PC-9 (cell line): Measurements from ENCODE around the gene PTS. TPM values are rescaled to one million over a fixed set of nuclear protein-coding genes. Genes with fewer than 3 reads are reported as not detected.

Source experiments
- BruUV-seq: library from RNA; stranded (reverse); fragments of 400-500 nt; replicated peaks from 2 replicates; lab custom pipeline; 2021; lab: Mats Ljungman, UMichigan
- CTCF ChIA-PET: fragments of 300-600 bp; sonication (Branson Sonifier 250); formaldehyde crosslinking; loops from one replicate; lab custom pipeline; 2022; ENCODE audit warnings: antibody characterized with exemption; lab: Charles Lee
- POLR2A ChIA-PET: fragments of 300-600 bp; sonication (Branson Sonifier 250); formaldehyde crosslinking; loops from one replicate; lab custom pipeline; 2022; ENCODE audit warnings: antibody characterized with exemption; ENCODE audit not compliant: unreplicated experiment; lab: Charles Lee
- DNase-seq, 2 experiments: peaks; one replicate each; pipeline versions ENCODE4 v3.0.0 to v3.0.0-alpha.2; 2015 to 2022; ENCODE audit warnings: mixed read lengths in 1 of 2
- H2AFZ ChIP-seq: fragments of 200-600 bp; sonication (generic); 2 replicates; pipeline ENCODE4 v1.8.1; 2017; ENCODE audit warnings: antibody characterized with exemption
- H3F3A ChIP-seq: fragments of 200-600 bp; sonication (generic); 2 replicates; pipeline ENCODE4 v1.8.1; 2017; ENCODE audit warnings: antibody characterized with exemption, mild to moderate bottlenecking, low read depth; ENCODE audit not compliant: insufficient read depth
- H3K27ac ChIP-seq: fragments of 200-600 bp; sonication (generic); 2 replicates; pipeline ENCODE4 v1.6.1; 2016; ENCODE audit warnings: mixed run types
- H3K27me3 ChIP-seq: fragments of 200-600 bp; sonication (generic); 2 replicates; pipeline ENCODE4 v1.6.1; 2016; ENCODE audit warnings: low read depth, mixed run types; ENCODE audit not compliant: insufficient read depth
- H3K36me3 ChIP-seq: fragments of 200-600 bp; sonication (generic); 2 replicates; pipeline ENCODE4 v1.6.1; 2016; ENCODE audit warnings: low read depth, mixed run types
- H3K4me1 ChIP-seq: fragments of 200-600 bp; sonication (generic); replicated peaks from 2 replicates; pipeline ENCODE4 v1.6.1; 2016; ENCODE audit warnings: mixed run types; ENCODE audit not compliant: insufficient read depth
- H3K4me2 ChIP-seq: fragments of 200-600 bp; sonication (generic); 2 replicates; pipeline ENCODE4 v1.6.1; 2017; ENCODE audit warnings: mixed run types
- H3K4me3 ChIP-seq: fragments of 200-600 bp; sonication (generic); 2 replicates; pipeline ENCODE4 v1.6.1; 2016; ENCODE audit warnings: mixed run types
- H3K79me2 ChIP-seq: fragments of 200-600 bp; sonication (generic); 2 replicates; pipeline ENCODE4 v1.6.1; 2017; ENCODE audit warnings: low read depth, mixed run types
- H3K9me2 ChIP-seq: fragments of 200-600 bp; sonication (generic); 2 replicates; pipeline ENCODE4 v1.8.1; 2017; ENCODE audit warnings: mild to moderate bottlenecking; ENCODE audit not compliant: insufficient read depth
- H3K9me3 ChIP-seq: fragments of 200-600 bp; sonication (generic); 2 replicates; pipeline ENCODE4 v1.8.1; 2016; ENCODE audit warnings: low read depth; ENCODE audit not compliant: insufficient read depth
- H4K20me1 ChIP-seq: fragments of 200-600 bp; sonication (generic); 2 replicates; pipeline ENCODE4 v1.8.1; 2017; ENCODE audit not compliant: insufficient read depth
- CTCF ChIP-seq: fragments of 200-600 bp; sonication (generic); conservative IDR thresholded peaks from 2 replicates; pipeline ENCODE4 v1.6.1; 2017; ENCODE audit warnings: mixed run types, antibody characterized with exemption, mild to moderate bottlenecking, moderate library complexity
- EZH2 ChIP-seq: fragments of 200-600 bp; sonication (generic); IDR thresholded peaks from 2 replicates; pipeline ENCODE4 v1.8.0; 2017; ENCODE audit warnings: antibody characterized with exemption, low read depth
- intact Hi-C: fragments of 100-400 bp; cut with micrococcal nuclease; formaldehyde crosslinking; loops from one replicate; pipeline ENCODE4 v1.10.0; 2022; ENCODE audit not compliant: unreplicated experiment
- total RNA-seq: library from RNA; stranded (reverse); gene quantifications from 2 replicates; pipeline ENCODE4 v1.2.3, GENCODE V29; 2021

PTS gene
- total RNA-seq, 1 experiment from 2014 or later = 43.0 TPM

DNA sequence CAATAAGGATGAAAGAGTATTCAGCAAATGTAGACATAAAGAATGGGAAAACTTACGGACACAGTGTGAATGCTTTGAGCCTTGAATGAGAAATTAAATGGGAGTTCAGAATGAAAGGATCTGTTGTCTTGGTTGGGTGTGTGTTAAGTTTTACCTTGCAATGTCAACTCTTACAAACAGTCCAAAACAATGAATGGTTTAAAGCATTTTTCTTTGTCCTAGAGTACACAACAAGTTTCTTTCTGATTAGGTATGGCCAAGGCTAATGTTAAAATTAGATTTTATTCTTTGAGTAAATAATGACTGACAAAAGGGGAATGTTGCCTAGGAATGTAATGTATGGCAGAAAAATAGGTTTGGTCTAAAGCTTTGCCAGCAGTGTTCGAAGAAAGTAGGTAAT is 2.5 kb downstream of the PTS start:
- CTCF ChIA-PET = interaction anchor here (0.5 kb wide), 1 partner anchor 39 kb away, joined by 4 read pairs; no protein-coding TSS in a partner anchor
- Histone ChIP-seq H3K9me3 (no peaks in the 10 kb centered on the region), H3K4me3 (no peak overlapping the region), H4K20me1 (no peaks in the 10 kb centered on the region), H3K27ac (no peak overlapping the region), H3K79me2 (peaks cover 32% of the 10 kb centered on the region), H3F3A (no peaks in the 10 kb centered on the region), H3K4me2 (no peak overlapping the region), H3K27me3 (no peaks in the 10 kb centered on the region), H3K9me2 (no peaks in the 10 kb centered on the region), H2AFZ (no peak overlapping the region), H3K36me3 (peaks cover 31% of the 10 kb centered on the region), H3K4me1 (peaks cover 10% of the 10 kb centered on the region)
- TF ChIP-seq EZH2 (no peak), CTCF (no peak)
- no TSS peak for BruUV-seq
- intact Hi-C loops = loop anchor here (10.0 kb wide), 1 partner anchor 356 kb away; no protein-coding TSS in a partner anchor
- no peak for DNase-seq
- POLR2A ChIA-PET = no interaction called here

GRCh38 chr11:112229159-112229558 is 2.9 kb downstream of the PTS start:
- no TSS peak for BruUV-seq
- Histone ChIP-seq H3K4me1 (peaks cover 10% of the 10 kb centered on the region), H3K9me2 (no peaks in the 10 kb centered on the region), H3K36me3 (peaks cover 34% of the 10 kb centered on the region), H4K20me1 (no peaks in the 10 kb centered on the region), H3K4me3 (no peak overlapping the region), H3K4me2 (no peak overlapping the region), H2AFZ (no peak overlapping the region), H3K27me3 (no peaks in the 10 kb centered on the region), H3K27ac (no peak overlapping the region), H3F3A (no peaks in the 10 kb centered on the region), H3K79me2 (peaks cover 32% of the 10 kb centered on the region), H3K9me3 (no peaks in the 10 kb centered on the region)
- ChIA-PET POLR2A (no interaction called here), CTCF (interaction anchor here (0.5 to 0.7 kb wide), 2 partner anchors 38 to 651 kb away, joined by 3 to 4 read pairs; no protein-coding TSS in a partner anchor)
- intact Hi-C loops = loop anchor here (10.0 kb wide), 1 partner anchor 356 kb away; no protein-coding TSS in a partner anchor
- no peak for DNase-seq
- no peak for TF ChIP-seq CTCF
- TF ChIP-seq EZH2 = no peak

GRCh38 chr11:112229746-112230433 is 3.7 kb downstream of the PTS start:
- Histone ChIP-seq H3K9me2 (no peaks in the 10 kb centered on the region), H3K27me3 (no peaks in the 10 kb centered on the region), H3K4me3 (no peak overlapping the region), H3K27ac (no peak overlapping the region), H3K9me3 (no peaks in the 10 kb centered on the region), H2AFZ (no peak overlapping the region), H3K36me3 (peaks cover 39% of the 10 kb centered on the region), H4K20me1 (no peaks in the 10 kb centered on the region), H3F3A (no peaks in the 10 kb centered on the region; the same call in 1 of the 2 replicates), H3K4me2 (no peak overlapping the region), H3K79me2 (peaks cover 32% of the 10 kb centered on the region), H3K4me1 (peaks cover 10% of the 10 kb centered on the region)
- TF ChIP-seq CTCF = no peak
- no peak for TF ChIP-seq EZH2
- CTCF ChIA-PET = interaction anchor here (0.7 kb wide), 1 partner anchor 652 kb away, joined by 3 read pairs; no protein-coding TSS in a partner anchor
- POLR2A ChIA-PET = no interaction called here
- intact Hi-C loops = loop anchor here (10.0 kb wide), 1 partner anchor 355 kb away; no protein-coding TSS in a partner anchor
- BruUV-seq = no TSS peak
- DNase-seq = no peak
